ENCODE measurements around the gene CALD1. TPM values are rescaled to one million over a fixed set of nuclear protein-coding genes. Genes with fewer than 3 reads are reported as not detected.

The CALD1 gene
- total RNA-seq, 1 donor from 2014 or later = 95.4 TPM

DNA sequence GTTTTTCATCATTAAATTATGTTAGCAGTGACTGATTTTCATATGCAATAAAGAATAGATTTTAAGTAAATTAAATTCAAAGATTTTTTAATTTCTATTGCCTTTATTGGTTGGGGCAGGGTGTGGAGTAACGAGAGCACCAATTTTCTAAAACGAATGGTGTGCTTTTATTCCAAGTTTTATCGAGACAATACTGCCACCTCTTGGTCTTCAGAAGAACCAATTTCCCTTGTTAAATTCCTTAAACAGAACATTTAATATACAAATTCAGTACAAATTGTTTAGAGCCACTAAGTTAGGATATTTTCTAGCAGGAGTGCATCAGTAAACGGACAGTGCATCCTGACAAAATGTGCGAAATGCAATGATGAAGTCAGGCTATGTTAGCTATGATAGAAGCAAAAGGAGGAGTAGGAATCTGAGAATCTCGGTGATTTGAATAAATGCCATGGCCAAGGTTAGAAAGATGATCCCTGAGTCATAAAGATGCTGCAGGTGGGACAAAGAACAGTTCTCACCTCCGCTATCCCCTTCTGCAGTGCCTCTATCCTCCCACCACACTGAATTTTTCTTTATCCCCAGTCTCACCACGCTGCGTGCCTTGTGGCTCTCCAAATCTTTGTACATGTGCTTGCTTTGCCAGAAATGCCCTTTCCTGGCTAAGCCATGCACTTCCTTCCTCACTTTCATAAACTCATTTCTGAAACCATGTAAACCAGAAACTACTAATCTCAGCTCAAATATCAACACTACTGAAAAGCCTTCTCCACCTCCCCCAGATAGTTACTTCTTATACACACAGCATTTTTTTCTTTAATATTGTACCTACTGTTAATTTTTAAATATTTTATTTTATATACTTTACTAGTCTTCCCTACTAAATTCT, 175.0 kb downstream of the CALD1 start:
- no peak for DNase-seq (ENCODE audit: low spot score, unreplicated experiment)
- Mint-ChIP-seq H3K9me3 (ENCODE audit: low read depth) (no peaks in the 10 kb centered on the region), H3K4me3 (ENCODE audit: low read depth) (no peak overlapping the region), H3K27me3 (no peaks in the 10 kb centered on the region), H3K36me3 (ENCODE audit: insufficient read depth) (peaks cover 35% of the 10 kb centered on the region), H3K4me1 (ENCODE audit: low read depth) (no peaks in the 10 kb centered on the region), H3K27ac (no peak overlapping the region)
- TF ChIP-seq CTCF (IDR thresholded peaks at IDR 0.05; ENCODE audit: unreplicated experiment) = peak; percentile 69

- peaks cover 23% of the 10 kb centered on the region for H3K36me3 Mint-ChIP-seq (ENCODE audit: insufficient read depth)
- no peaks in the 10 kb centered on the region for H3K27me3 Mint-ChIP-seq
- H3K27ac Mint-ChIP-seq = no peak overlapping the region
- no peak overlapping the region for H3K4me3 Mint-ChIP-seq (ENCODE audit: low read depth)
- H3K9me3 Mint-ChIP-seq (ENCODE audit: low read depth) = no peaks in the 10 kb centered on the region
- TF ChIP-seq CTCF (IDR thresholded peaks at IDR 0.05; ENCODE audit: unreplicated experiment) = no peak
- DNase-seq (ENCODE audit: low spot score, unreplicated experiment) = no peak
- H3K4me1 Mint-ChIP-seq (ENCODE audit: low read depth) = no peaks in the 10 kb centered on the region
Observed at GRCh38 chr7:134957005-134957404, 177.6 kb downstream of the CALD1 start.

DNA sequence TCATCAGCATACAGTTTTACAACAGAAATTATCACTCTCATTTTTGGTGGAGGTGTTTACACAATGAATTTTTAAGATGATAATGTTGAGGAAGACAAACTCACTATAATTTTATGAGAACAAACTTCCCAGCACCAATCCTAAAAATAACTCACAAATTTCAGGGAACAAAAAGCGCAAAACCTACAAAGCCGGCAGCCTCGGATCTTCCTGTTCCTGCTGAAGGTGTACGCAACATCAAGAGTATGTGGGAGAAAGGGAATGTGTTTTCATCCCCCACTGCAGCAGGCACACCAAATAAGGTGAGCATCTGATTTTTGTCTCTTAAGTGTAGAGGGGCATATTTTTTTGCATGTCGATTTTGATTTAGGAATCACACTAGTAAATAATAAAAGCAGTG, 180.4 kb downstream of the CALD1 start:
- no peak for TF ChIP-seq CTCF (IDR thresholded peaks at IDR 0.05; ENCODE audit: unreplicated experiment)
- Mint-ChIP-seq H3K36me3 (ENCODE audit: insufficient read depth) (peaks cover 28% of the 10 kb centered on the region), H3K4me3 (ENCODE audit: low read depth) (no peak overlapping the region), H3K9me3 (ENCODE audit: low read depth) (no peaks in the 10 kb centered on the region), H3K4me1 (ENCODE audit: low read depth) (no peaks in the 10 kb centered on the region), H3K27ac (no peak overlapping the region), H3K27me3 (no peaks in the 10 kb centered on the region)
- no peak for DNase-seq (ENCODE audit: low spot score, unreplicated experiment)

- Mint-ChIP-seq H3K4me3 (ENCODE audit: low read depth) (no peak overlapping the region), H3K27me3 (no peaks in the 10 kb centered on the region), H3K4me1 (ENCODE audit: low read depth) (peaks cover 7% of the 10 kb centered on the region), H3K27ac (no peak overlapping the region), H3K9me3 (ENCODE audit: low read depth) (no peaks in the 10 kb centered on the region), H3K36me3 (ENCODE audit: insufficient read depth) (peaks cover 22% of the 10 kb centered on the region)
- DNase-seq (ENCODE audit: low spot score, unreplicated experiment) = no peak
- no peak for TF ChIP-seq CTCF (IDR thresholded peaks at IDR 0.05; ENCODE audit: unreplicated experiment)
Observed at GRCh38 chr7:134962270-134962780, 182.9 kb downstream of the CALD1 start.

GRCh38 chr7:134963036-134963435, 183.6 kb downstream of the CALD1 start:
- H3K4me1 Mint-ChIP-seq (ENCODE audit: low read depth) = peaks cover 7% of the 10 kb centered on the region
- no peak for TF ChIP-seq CTCF (IDR thresholded peaks at IDR 0.05; ENCODE audit: unreplicated experiment)
- H3K36me3 Mint-ChIP-seq (ENCODE audit: insufficient read depth) = peaks cover 21% of the 10 kb centered on the region
- no peaks in the 10 kb centered on the region for H3K27me3 Mint-ChIP-seq
- no peak for DNase-seq (ENCODE audit: low spot score, unreplicated experiment)
- H3K27ac Mint-ChIP-seq = peak overlapping the region; percentile 11
- H3K9me3 Mint-ChIP-seq (ENCODE audit: low read depth) = no peaks in the 10 kb centered on the region
- H3K4me3 Mint-ChIP-seq (ENCODE audit: low read depth) = no peak overlapping the region

Measured in progenitor cell of endocrine pancreas (in vitro differentiated cells).